Right lobe of liver (tissue), 4 donors: ENCODE results near the gene CD274.
"Not testable (repeated sequence)": the region's sequence is repeated elsewhere in the genome, so short reads cannot be mapped to it uniquely, and the experiment has no call there.

ENCODE experiments used
- POLR2A ChIP-seq: fragments of 450-650 bp; IDR thresholded peaks from one replicate; pipeline ENCODE4 v1.6.1; 2017; ENCODE audit warnings: antibody characterized with exemption, mild to moderate bottlenecking
- TF ChIP-seq, protein P1 (sequence below), 4 donors: fragments of 200-600 bp in 3 of 4; fragments of 450-650 bp in 1 of 4; IDR thresholded peaks; one replicate each; pipeline versions ENCODE4 v1.5.1 to v1.8.0; 2016 to 2022; ENCODE audit warnings: antibody characterized with exemption in 4 of 4, mild to moderate bottlenecking in 2 of 4
- donor health status: DM: no; HTN: no; CAD: no.
- donor health status: DM: no; HTN: no; CAD: no.
- donor health status: DM: no; HTN: yes; CAD: no.

DNA sequence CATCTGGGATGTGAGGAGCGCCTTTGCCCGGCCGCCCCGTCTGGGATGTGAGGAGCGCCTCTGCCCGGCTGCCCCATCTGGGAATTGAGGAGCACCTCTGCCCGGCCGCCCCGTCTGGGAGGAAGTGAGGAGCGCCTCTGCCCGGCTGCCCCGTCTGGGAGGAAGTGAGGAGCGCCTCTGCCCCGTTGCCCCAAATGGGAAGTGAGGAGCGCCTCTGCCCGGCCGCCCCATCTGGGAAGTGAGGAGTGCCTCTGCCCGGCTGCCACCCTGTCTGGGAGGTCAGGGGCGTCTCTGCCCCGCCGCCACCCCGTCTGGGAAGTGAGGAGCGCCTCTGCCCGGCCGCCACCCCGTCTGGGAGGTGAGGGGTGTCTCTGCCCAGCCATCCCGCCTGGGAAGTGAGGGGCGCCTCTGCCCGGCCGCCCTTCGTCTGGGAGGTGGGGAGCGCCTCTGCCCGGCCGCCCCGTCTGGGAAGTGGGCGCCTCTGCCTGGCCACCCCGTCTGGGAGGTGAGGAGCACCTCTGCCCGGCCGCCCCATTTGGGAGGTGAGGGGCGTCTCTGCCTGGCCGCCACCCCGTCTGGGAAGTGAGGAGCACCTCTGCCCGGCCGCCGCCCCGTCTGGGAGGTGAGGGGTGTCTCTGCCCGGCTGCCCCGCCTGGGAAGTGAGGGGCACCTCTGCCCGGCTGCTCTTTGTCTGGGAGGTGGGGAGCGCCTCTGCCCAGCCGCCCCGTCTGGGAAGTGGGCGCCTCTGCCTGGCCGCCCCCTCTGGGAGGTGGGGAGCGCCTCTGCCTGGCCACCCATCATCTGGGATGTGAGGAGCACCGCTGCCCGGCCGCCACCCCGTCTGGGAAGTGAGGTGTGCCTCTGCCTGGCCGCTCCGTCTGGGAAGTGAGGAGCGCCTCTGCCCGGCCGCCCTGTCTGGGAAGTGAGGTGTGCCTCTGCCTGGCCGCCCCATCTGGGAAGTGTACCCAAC, 16.2 kb upstream of the CD274 start:
- not testable (repeated sequence) for TF ChIP-seq POLR2A
- TF ChIP-seq, protein P1, sequence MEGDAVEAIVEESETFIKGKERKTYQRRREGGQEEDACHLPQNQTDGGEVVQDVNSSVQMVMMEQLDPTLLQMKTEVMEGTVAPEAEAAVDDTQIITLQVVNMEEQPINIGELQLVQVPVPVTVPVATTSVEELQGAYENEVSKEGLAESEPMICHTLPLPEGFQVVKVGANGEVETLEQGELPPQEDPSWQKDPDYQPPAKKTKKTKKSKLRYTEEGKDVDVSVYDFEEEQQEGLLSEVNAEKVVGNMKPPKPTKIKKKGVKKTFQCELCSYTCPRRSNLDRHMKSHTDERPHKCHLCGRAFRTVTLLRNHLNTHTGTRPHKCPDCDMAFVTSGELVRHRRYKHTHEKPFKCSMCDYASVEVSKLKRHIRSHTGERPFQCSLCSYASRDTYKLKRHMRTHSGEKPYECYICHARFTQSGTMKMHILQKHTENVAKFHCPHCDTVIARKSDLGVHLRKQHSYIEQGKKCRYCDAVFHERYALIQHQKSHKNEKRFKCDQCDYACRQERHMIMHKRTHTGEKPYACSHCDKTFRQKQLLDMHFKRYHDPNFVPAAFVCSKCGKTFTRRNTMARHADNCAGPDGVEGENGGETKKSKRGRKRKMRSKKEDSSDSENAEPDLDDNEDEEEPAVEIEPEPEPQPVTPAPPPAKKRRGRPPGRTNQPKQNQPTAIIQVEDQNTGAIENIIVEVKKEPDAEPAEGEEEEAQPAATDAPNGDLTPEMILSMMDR (IDR thresholded peaks at IDR 0.05): not testable (repeated sequence)
